Chondrocyte (in vitro differentiated cells): ENCODE data around the gene SPAG6. TPM values are rescaled to one million over a fixed set of nuclear protein-coding genes. Genes with fewer than 3 reads are reported as not detected.

Experiments used
- DNase-seq: peaks from one replicate; pipeline ENCODE4 v3.0.0; 2021; ENCODE audit warnings: mixed read lengths, low spot score
- H3K27ac Mint-ChIP-seq: one replicate; pipeline ENCODE4 v1.8.0; 2021; ENCODE audit warnings: mild to moderate bottlenecking, moderate library complexity, mixed read lengths; ENCODE audit not compliant: unreplicated experiment
- H3K27me3 Mint-ChIP-seq: 2 replicates; pipeline ENCODE4 v1.8.0; 2021; ENCODE audit warnings: low read depth, mixed read lengths
- H3K36me3 Mint-ChIP-seq: 2 replicates; pipeline ENCODE4 v1.8.0; 2021; ENCODE audit warnings: low read depth, mixed read lengths
- H3K4me1 Mint-ChIP-seq: 2 replicates; pipeline ENCODE4 v1.8.0; 2021; ENCODE audit warnings: low read depth, mild to moderate bottlenecking, mixed read lengths
- H3K4me3 Mint-ChIP-seq: one replicate; pipeline ENCODE4 v1.8.0; 2021; ENCODE audit warnings: mild to moderate bottlenecking, moderate library complexity, mixed read lengths; ENCODE audit not compliant: unreplicated experiment
- H3K9me3 Mint-ChIP-seq: 2 replicates; pipeline ENCODE4 v1.8.0; 2021; ENCODE audit warnings: low read depth, mixed read lengths
- total RNA-seq: library from RNA; stranded (reverse); gene quantifications from 3 replicates; pipeline ENCODE4 v1.2.1, GENCODE V29; 2021
- TF ChIP-seq, protein P1 (sequence below): fragments of 200-600 bp; sonication (generic); IDR thresholded peaks from 2 replicates; pipeline ENCODE4 v1.5.0; 2021; ENCODE audit warnings: antibody characterized with exemption, mild to moderate bottlenecking, moderate library complexity

SPAG6 gene
- total RNA-seq, 1 donor from 2014 or later: not detected

DNA sequence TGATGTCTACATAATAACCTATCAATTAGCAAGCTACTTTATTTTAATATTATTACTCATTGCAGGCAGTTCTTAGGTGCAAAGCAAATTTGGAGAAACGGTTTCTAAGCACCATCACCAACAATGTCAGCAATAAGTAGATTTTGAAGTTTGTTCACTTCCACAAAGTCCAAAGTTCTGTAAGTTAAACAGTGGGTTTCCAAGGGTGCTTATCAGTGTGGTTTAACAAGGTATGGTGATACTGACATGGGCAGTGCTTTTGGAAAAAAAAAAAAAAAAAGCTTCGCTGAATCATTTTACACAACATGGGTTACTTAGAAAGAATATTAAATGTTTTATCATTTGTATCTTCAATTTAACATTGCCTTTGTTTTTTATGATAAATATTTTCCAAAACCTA, 101.8 kb downstream of the SPAG6 start:
- no peak for DNase-seq
- Mint-ChIP-seq H3K36me3 (no peaks in the 10 kb centered on the region), H3K4me3 (no peak overlapping the region), H3K27me3 (no peaks in the 10 kb centered on the region), H3K4me1 (peaks cover 22% of the 10 kb centered on the region), H3K9me3 (peaks cover 3% of the 10 kb centered on the region), H3K27ac (no peak overlapping the region)
- TF ChIP-seq, protein P1, sequence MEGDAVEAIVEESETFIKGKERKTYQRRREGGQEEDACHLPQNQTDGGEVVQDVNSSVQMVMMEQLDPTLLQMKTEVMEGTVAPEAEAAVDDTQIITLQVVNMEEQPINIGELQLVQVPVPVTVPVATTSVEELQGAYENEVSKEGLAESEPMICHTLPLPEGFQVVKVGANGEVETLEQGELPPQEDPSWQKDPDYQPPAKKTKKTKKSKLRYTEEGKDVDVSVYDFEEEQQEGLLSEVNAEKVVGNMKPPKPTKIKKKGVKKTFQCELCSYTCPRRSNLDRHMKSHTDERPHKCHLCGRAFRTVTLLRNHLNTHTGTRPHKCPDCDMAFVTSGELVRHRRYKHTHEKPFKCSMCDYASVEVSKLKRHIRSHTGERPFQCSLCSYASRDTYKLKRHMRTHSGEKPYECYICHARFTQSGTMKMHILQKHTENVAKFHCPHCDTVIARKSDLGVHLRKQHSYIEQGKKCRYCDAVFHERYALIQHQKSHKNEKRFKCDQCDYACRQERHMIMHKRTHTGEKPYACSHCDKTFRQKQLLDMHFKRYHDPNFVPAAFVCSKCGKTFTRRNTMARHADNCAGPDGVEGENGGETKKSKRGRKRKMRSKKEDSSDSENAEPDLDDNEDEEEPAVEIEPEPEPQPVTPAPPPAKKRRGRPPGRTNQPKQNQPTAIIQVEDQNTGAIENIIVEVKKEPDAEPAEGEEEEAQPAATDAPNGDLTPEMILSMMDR: no peak

DNA sequence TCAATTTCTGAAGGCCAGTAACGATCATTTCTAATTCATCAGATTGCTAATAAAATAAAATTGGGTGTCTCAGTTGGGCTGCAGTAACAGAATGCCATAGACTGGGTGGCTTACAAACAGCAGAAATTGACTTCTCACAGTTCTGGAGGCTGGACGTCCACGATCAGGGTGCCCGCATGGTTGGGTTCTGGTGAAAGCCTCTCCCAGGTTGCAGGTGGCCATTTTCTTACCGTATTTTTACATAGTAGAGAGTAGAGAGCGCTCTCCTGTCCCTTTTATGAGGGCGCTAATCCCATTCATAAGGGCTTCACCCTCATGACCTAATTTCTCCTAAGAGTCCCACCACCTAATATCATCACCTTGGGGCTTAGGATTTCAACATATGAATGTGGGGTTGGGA, 106.0 kb downstream of the SPAG6 start:
- Mint-ChIP-seq H3K27ac (no peak overlapping the region), H3K27me3 (no peaks in the 10 kb centered on the region), H3K9me3 (peaks cover 3% of the 10 kb centered on the region), H3K4me1 (peaks cover 8% of the 10 kb centered on the region), H3K36me3 (no peaks in the 10 kb centered on the region), H3K4me3 (no peak overlapping the region)
- TF ChIP-seq, protein P1: no peak
- DNase-seq: no peak

DNA sequence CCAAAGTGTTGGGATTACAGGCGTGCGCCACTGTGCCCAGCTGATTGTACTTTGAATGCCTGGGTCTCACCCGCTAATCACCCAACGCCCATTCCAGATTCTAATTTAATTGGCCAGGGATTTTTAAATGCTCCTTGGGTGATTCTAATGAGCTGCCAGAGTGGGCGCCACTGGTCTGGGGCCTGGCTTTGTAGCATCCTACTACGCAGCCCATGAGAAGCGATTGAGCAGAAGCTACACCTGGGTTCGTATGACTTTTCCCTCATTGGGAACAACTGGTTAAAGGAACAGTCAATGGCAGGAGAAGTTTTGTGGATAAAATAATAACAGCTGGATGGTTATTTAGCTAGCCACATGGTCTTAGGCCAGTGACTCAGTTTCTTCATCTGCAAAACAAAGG, 108.0 kb downstream of the SPAG6 start:
- Mint-ChIP-seq H3K27me3 (no peaks in the 10 kb centered on the region), H3K27ac (no peak overlapping the region), H3K4me1 (peaks cover 8% of the 10 kb centered on the region), H3K9me3 (peaks cover 3% of the 10 kb centered on the region), H3K36me3 (no peaks in the 10 kb centered on the region), H3K4me3 (no peak overlapping the region)
- no peak for DNase-seq
- TF ChIP-seq, protein P1: no peak

DNA sequence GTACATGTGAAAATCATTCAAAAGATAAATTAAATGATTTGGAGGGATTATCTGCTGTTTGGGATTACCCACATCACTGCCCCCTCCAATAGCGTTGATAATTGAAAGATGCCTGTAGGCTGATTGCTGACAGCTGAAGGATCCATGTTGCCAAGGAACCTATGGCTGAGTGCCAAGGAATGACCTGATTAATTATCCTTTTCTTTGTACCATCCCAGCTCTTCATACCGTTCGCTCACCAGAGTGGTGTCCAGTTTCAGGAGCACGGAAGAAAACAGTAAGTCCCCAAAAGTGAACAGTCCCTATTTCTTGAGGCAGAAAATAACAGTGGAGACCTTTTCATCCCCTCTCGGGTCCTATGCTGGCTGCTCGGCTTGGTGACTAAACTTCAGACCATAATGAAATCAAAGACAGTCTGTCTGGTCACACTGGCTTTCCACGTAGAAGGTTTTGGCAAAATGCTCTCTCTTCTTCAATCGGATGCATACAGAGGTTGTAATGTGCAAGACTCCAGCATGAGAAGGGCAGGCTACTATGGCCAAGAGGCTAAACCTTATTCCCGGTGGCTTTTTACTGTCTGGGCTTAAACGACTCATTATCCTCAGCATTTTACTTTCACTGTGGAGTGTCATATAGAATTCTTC, 108.8 kb downstream of the SPAG6 start:
- Mint-ChIP-seq H3K36me3 (no peaks in the 10 kb centered on the region), H3K4me1 (peaks cover 8% of the 10 kb centered on the region), H3K4me3 (no peak overlapping the region), H3K9me3 (peaks cover 3% of the 10 kb centered on the region), H3K27me3 (no peaks in the 10 kb centered on the region), H3K27ac (no peak overlapping the region)
- no peak for DNase-seq
- TF ChIP-seq, protein P1: no peak

DNA sequence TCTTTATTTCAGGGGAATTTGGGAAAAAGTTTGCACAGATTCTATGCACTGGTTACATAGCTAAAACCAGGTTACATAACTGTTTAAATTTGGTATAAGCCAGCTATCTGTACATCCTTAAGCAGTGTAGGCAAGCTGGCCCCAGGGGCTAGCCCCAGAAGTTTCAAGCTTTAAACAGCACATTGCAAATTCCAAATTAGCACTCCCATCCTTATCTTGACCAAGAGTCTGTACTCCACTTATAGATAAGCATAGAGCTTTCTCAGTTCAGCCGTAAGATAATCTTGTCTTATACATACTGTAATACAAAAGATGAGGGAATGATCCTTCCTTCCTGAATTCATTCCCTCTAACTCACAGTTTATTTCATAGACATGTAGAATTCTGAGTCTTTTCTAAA, 109.3 kb downstream of the SPAG6 start:
- Mint-ChIP-seq H3K36me3 (no peaks in the 10 kb centered on the region), H3K27me3 (no peaks in the 10 kb centered on the region), H3K4me1 (peaks cover 8% of the 10 kb centered on the region), H3K4me3 (no peak overlapping the region), H3K9me3 (peaks cover 2% of the 10 kb centered on the region), H3K27ac (no peak overlapping the region)
- TF ChIP-seq, protein P1: no peak
- no peak for DNase-seq
